Thyroid gland (tissue), 4 donors: ENCODE data around the gene KCNMA1. TPM values are rescaled to one million over a fixed set of nuclear protein-coding genes. Genes with fewer than 3 reads are reported as not detected.

Experiments
- DNase-seq, 2 donors: peaks; one replicate each; pipeline ENCODE4 v3.0.0-alpha.2; 2019
- H3K27ac ChIP-seq, 3 donors: fragments of 200-600 bp; sonication (generic); 1 replicate in 2 of 3; 2 replicates in 1 of 3; pipeline ENCODE4 v1.5.1; 2016 to 2019; ENCODE audit warnings: mild to moderate bottlenecking in 1 of 3, moderate library complexity in 1 of 3
- H3K27me3 ChIP-seq: fragments of 200-600 bp; sonication (generic); one replicate; pipeline ENCODE4 v1.5.1; 2019
- H3K36me3 ChIP-seq, 2 donors: fragments of 200-600 bp; sonication (generic); one replicate each; pipeline ENCODE4 v1.5.1; 2016 to 2019
- H3K4me1 ChIP-seq, 2 donors: fragments of 200-600 bp; sonication (generic); one replicate each; pipeline ENCODE4 v1.5.1; 2017 to 2019
- H3K4me3 ChIP-seq, 3 donors: fragments of 200-600 bp; sonication (generic); replicated peaks in 1 of 3; 1 replicate in 2 of 3; 2 replicates in 1 of 3; pipeline ENCODE4 v1.5.1; 2016; ENCODE audit warnings: mild to moderate bottlenecking in 1 of 3
- H3K9me3 ChIP-seq: fragments of 200-600 bp; sonication (generic); one replicate; pipeline ENCODE4 v1.5.1; 2017
- CTCF ChIP-seq, 6 experiments: fragments of 200-600 bp in 3 of 6; fragments of 450-650 bp in 3 of 6; sonication (generic) in 3 of 6; IDR thresholded peaks; one replicate each; pipeline ENCODE4 v1.5.1; 2016 to 2019; ENCODE audit warnings: antibody characterized with exemption in 6 of 6, mild to moderate bottlenecking in 2 of 6, inconsistent platforms in 1 of 6, moderate library complexity in 1 of 6
- POLR2A ChIP-seq, 2 donors: fragments of 450-650 bp; IDR thresholded peaks; one replicate each; pipeline ENCODE4 v1.6.1; 2017; ENCODE audit warnings: antibody characterized with exemption in 2 of 2, mild to moderate bottlenecking in 2 of 2, moderate library complexity in 1 of 2
- WGBS, 2 donors: methylation state at CpG; one replicate each; pipeline ENCODE4 v1.1.5; 2017; 5-methylcytosine and 5-hydroxymethylcytosine counted together
- intact Hi-C: fragments of 100-400 bp; cut with DNase I; formaldehyde crosslinking; loops from one replicate; pipeline ENCODE4 v1.15.1; 2023
- total RNA-seq, 4 donors: library from RNA; depleted of rRNA; stranded (reverse); fragments of >200 nt; gene quantifications; one replicate each; pipeline ENCODE4 v1.2.3, GENCODE V29; 2016

KCNMA1 gene
- total RNA-seq, 4 donors from 2014 or later: 2.5 to 5.1 (median 3.6) TPM

DNA sequence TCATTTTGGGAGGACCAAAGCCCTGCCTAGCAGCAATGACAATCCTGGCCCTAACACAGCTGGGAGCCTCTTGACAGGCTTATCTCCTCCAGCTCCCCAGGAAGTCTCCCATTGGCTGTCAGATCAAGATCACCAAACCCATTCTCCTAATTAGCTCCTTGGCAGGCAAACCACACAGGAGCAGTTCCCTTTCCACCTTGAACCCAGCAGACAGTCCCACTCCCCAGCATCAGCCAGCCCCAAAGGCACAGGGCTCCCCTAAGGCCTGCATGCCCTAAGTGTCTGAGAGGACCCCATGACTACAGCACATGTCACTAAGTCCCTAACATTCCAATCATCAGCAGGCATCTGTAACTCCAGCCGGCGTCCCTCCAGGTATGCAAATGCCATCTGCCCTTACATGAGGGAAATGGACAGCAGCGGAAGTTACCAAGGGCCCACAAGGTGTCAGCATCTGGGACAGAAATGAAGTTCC lies 348.5 kb downstream of the KCNMA1 start:
- H3K4me1 ChIP-seq: peaks cover 0 to 7% of the 10 kb centered on the region in 2 donors
- intact Hi-C loops: no loop called here
- DNase-seq: no peak
- no peak overlapping the region for H3K4me3 ChIP-seq
- WGBS, 2 donors: 89 to 91% methylated on average over 3 of the region's 3 CpGs
- H3K36me3 ChIP-seq: no peaks in the 10 kb centered on the region
- H3K9me3 ChIP-seq: no peaks in the 10 kb centered on the region
- no peak overlapping the region for H3K27ac ChIP-seq
- no peak for TF ChIP-seq POLR2A (IDR thresholded peaks at IDR 0.05)
- no peak for TF ChIP-seq CTCF (IDR thresholded peaks at IDR 0.05)
- H3K27me3 ChIP-seq: no peaks in the 10 kb centered on the region

GRCh38 chr10:77287647-77288120 lies 349.9 kb downstream of the KCNMA1 start:
- Histone ChIP-seq H3K4me1 (peaks cover 0 to 7% of the 10 kb centered on the region in 2 donors), H3K4me3 (no peak overlapping the region), H3K27me3 (no peaks in the 10 kb centered on the region), H3K9me3 (no peaks in the 10 kb centered on the region), H3K36me3 (no peaks in the 10 kb centered on the region), H3K27ac (no peak overlapping the region)
- no peak for DNase-seq
- 63 to 64% methylated on average over 2 of the region's 2 CpGs for WGBS, 2 donors
- no peak for TF ChIP-seq POLR2A (IDR thresholded peaks at IDR 0.05)
- no peak for TF ChIP-seq CTCF (IDR thresholded peaks at IDR 0.05)
- intact Hi-C loops: no loop called here

DNA sequence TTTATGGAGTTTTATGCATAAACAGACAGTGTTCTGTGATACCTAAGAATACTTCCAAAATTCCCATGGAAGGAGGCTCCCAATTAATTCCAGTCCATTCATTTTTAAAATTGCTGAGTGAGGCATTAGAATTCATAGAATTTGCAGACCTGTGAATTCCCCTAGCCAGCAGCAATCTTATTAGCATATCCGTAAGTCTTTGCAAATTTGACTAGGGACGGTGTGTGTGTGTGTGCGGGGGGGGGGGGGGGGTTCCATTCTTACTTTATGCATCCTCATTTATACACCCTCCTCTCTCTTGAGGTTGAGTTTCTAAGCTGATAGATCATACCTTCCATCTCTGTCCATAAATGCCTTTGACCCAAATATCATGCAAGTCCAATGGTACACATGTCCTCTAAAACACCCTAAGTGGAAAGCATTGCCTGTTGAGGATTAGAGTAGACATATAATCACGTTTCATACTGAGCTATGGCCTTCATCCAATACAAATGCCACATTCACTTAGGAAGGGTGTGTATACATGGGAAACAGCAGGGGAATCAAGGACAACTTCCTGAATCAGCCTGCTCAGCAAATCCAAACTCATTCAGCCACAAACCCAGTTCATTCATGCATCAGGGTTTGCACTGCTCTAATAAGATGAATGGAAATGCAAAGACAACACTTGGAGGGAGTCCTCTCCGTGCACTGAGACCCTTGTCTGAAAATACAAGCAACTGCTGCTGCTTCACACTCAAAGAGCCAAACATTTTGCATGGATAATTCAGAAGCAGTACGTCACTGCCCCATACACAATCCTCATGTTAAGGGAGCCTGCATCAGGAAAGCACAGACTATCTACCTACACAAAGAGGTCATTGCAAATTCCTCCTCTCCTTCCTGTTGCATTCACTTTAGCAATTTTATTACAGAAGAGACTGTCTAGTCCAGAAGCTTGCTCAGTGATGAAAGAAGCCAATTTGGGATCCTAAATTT lies 350.8 kb downstream of the KCNMA1 start:
- intact Hi-C loops: no loop called here
- WGBS, 2 donors: 41 to 42% methylated on average over 6 of the region's 6 CpGs
- Histone ChIP-seq H3K27ac (no peak overlapping the region), H3K36me3 (no peaks in the 10 kb centered on the region), H3K4me3 (no peak overlapping the region), H3K9me3 (no peaks in the 10 kb centered on the region), H3K27me3 (no peaks in the 10 kb centered on the region), H3K4me1 (peaks cover 0 to 7% of the 10 kb centered on the region in 2 donors)
- no peak for TF ChIP-seq CTCF (IDR thresholded peaks at IDR 0.05)
- no peak for TF ChIP-seq POLR2A (IDR thresholded peaks at IDR 0.05)
- no peak for DNase-seq

- Histone ChIP-seq H3K27me3 (no peaks in the 10 kb centered on the region), H3K36me3 (no peaks in the 10 kb centered on the region), H3K27ac (no peak overlapping the region), H3K4me1 (peaks cover 0 to 7% of the 10 kb centered on the region in 2 donors), H3K9me3 (no peaks in the 10 kb centered on the region), H3K4me3 (no peak overlapping the region)
- WGBS, 2 donors: 72 to 74% methylated on average over 1 of the region's 1 CpG
- DNase-seq: no peak
- TF ChIP-seq POLR2A (IDR thresholded peaks at IDR 0.05) (no peak), CTCF (IDR thresholded peaks at IDR 0.05) (no peak)
- intact Hi-C loops: no loop called here
Measured at GRCh38 chr10:77285529-77286182, 352.0 kb downstream of the KCNMA1 start.
